HG03354 (cell line): ENCODE results near the gene SIAH3.
"Not testable (repeated sequence)": the region's sequence is repeated elsewhere in the genome, so short reads cannot be mapped to it uniquely, and the experiment has no call there.

Experiments
- ATAC-seq: cut with Tn5 transposase; IDR thresholded peaks from one replicate; pipeline ENCODE4 v1.9.1; 2021; ENCODE audit warnings: mild to moderate bottlenecking; ENCODE audit not compliant: unreplicated experiment, poor library complexity, severe bottlenecking

Gene SIAH3

GRCh38 chr13:45786293-45786920 is 65.1 kb downstream of the SIAH3 start:
- ATAC-seq = no peak

GRCh38 chr13:45784755-45785675 is 66.5 kb downstream of the SIAH3 start:
- no peak for ATAC-seq

- ATAC-seq = no peak
Measured at GRCh38 chr13:45783346-45784043, 68.1 kb downstream of the SIAH3 start.

- no peak for ATAC-seq
Measured at GRCh38 chr13:45782327-45783045, 69.1 kb downstream of the SIAH3 start.

GRCh38 chr13:45781553-45782326 is 69.8 kb downstream of the SIAH3 start:
- no peak for ATAC-seq

- no peak for ATAC-seq
Measured at GRCh38 chr13:45779901-45780300, 71.7 kb downstream of the SIAH3 start.

- ATAC-seq = no peak
Measured at GRCh38 chr13:45778882-45779281, 72.7 kb downstream of the SIAH3 start.

GRCh38 chr13:45776748-45777147 is 74.8 kb downstream of the SIAH3 start:
- no peak for ATAC-seq

- ATAC-seq = no peak
Measured at GRCh38 chr13:45775401-45775963, 76.1 kb downstream of the SIAH3 start.

- no peak for ATAC-seq
Measured at GRCh38 chr13:45773944-45774343, 77.6 kb downstream of the SIAH3 start.

GRCh38 chr13:45773236-45773635 is 78.3 kb downstream of the SIAH3 start:
- ATAC-seq = no peak

GRCh38 chr13:45770886-45771285 is 80.7 kb downstream of the SIAH3 start:
- ATAC-seq = no peak

- no peak for ATAC-seq
Measured at GRCh38 chr13:45768656-45769479, 82.7 kb downstream of the SIAH3 start.

- ATAC-seq = no peak
Measured at GRCh38 chr13:45765464-45765863, 86.1 kb downstream of the SIAH3 start.

GRCh38 chr13:45763419-45763818 is 88.1 kb downstream of the SIAH3 start:
- ATAC-seq = no peak

- ATAC-seq = not testable (repeated sequence)
Measured at GRCh38 chr13:45757589-45757988, 94.0 kb downstream of the SIAH3 start.

GRCh38 chr13:45756498-45756897 is 95.1 kb downstream of the SIAH3 start:
- ATAC-seq = not testable (repeated sequence)

- no peak for ATAC-seq
Measured at GRCh38 chr13:45752510-45752909, 99.0 kb downstream of the SIAH3 start.
